ENCODE measurements around the gene ADAM33.
A peak's percentile ranks its signal among the peaks of the same experiment; 100 is the strongest.

The ADAM33 gene

GRCh38 chr20:3660262-3661059 lies 21.3 kb downstream of the ADAM33 start:
- no peak for TF ChIP-seq POLR2A (IDR thresholded peaks at IDR 0.05; ENCODE audit: low read length)
- no peak for TF ChIP-seq GATA1 (IDR thresholded peaks at IDR 0.05; ENCODE audit: low read depth, low read length)
- no peak for DNase-seq

GRCh38 chr20:3659492-3660261 lies 22.1 kb downstream of the ADAM33 start:
- TF ChIP-seq POLR2A (IDR thresholded peaks at IDR 0.05; ENCODE audit: low read length) (no peak), GATA1 (IDR thresholded peaks at IDR 0.05; ENCODE audit: low read depth, low read length) (no peak)
- no peak for DNase-seq

- TF ChIP-seq GATA1 (IDR thresholded peaks at IDR 0.05; ENCODE audit: low read depth, low read length): no peak
- TF ChIP-seq POLR2A (IDR thresholded peaks at IDR 0.05; ENCODE audit: low read length): no peak
- no peak for DNase-seq
These were observed 22.9 kb downstream of the ADAM33 start for GRCh38 chr20:3658716-3659491.

- DNase-seq: no peak
- TF ChIP-seq GATA1 (IDR thresholded peaks at IDR 0.05; ENCODE audit: low read depth, low read length): no peak
- no peak for TF ChIP-seq POLR2A (IDR thresholded peaks at IDR 0.05; ENCODE audit: low read length)
These were observed 23.6 kb downstream of the ADAM33 start for GRCh38 chr20:3658019-3658715.

- no peak for TF ChIP-seq POLR2A (IDR thresholded peaks at IDR 0.05; ENCODE audit: low read length)
- TF ChIP-seq GATA1 (IDR thresholded peaks at IDR 0.05; ENCODE audit: low read depth, low read length): no peak
These were observed 26.7 kb downstream of the ADAM33 start for GRCh38 chr20:3655131-3655405.

GRCh38 chr20:3654326-3655130 lies 27.3 kb downstream of the ADAM33 start:
- no peak for TF ChIP-seq GATA1 (IDR thresholded peaks at IDR 0.05; ENCODE audit: low read depth, low read length)
- no peak for TF ChIP-seq POLR2A (IDR thresholded peaks at IDR 0.05; ENCODE audit: low read length)

More at GRCh38 chr20:3655131-3655405, 26.7 kb downstream of the ADAM33 start:
- no peak for DNase-seq

GRCh38 chr20:3653921-3654320 lies 27.9 kb downstream of the ADAM33 start:
- no peak for DNase-seq
- TF ChIP-seq POLR2A (IDR thresholded peaks at IDR 0.05; ENCODE audit: low read length): no peak
- no peak for TF ChIP-seq GATA1 (IDR thresholded peaks at IDR 0.05; ENCODE audit: low read depth, low read length)

More at GRCh38 chr20:3654326-3655130, 27.3 kb downstream of the ADAM33 start:
- DNase-seq: no peak

GRCh38 chr20:3652676-3653596 lies 28.9 kb downstream of the ADAM33 start:
- no peak for DNase-seq
- no peak for TF ChIP-seq GATA1 (IDR thresholded peaks at IDR 0.05; ENCODE audit: low read depth, low read length)

- TF ChIP-seq GATA1 (IDR thresholded peaks at IDR 0.05; ENCODE audit: low read depth, low read length) (no peak), POLR2A (IDR thresholded peaks at IDR 0.05; ENCODE audit: low read length) (no peak)
- DNase-seq: peak; percentile 17 to 58
These were observed 29.6 kb downstream of the ADAM33 start for GRCh38 chr20:3652221-3652620.

GRCh38 chr20:3651204-3651962 lies 30.4 kb downstream of the ADAM33 start:
- no peak for DNase-seq
- TF ChIP-seq GATA1 (IDR thresholded peaks at IDR 0.05; ENCODE audit: low read depth, low read length) (no peak), POLR2A (IDR thresholded peaks at IDR 0.05; ENCODE audit: low read length) (no peak)

- TF ChIP-seq POLR2A (IDR thresholded peaks at IDR 0.05; ENCODE audit: low read length) (no peak), GATA1 (IDR thresholded peaks at IDR 0.05; ENCODE audit: low read depth, low read length) (no peak)
- DNase-seq: no peak
These were observed 32.9 kb downstream of the ADAM33 start for GRCh38 chr20:3648951-3649350.
